Liver (tissue), 3 donors: ENCODE measurements around the gene TMED10.

ENCODE experiments used
- ATF3 ChIP-seq: IDR thresholded peaks from 2 replicates; pipeline ENCODE4 v1.6.1; 2016; ENCODE audit warnings: antibody characterized with exemption
- CTCF ChIP-seq: fragments of 150-350 bp; IDR thresholded peaks from 2 replicates; pipeline ENCODE4 v1.5.1; 2017; ENCODE audit warnings: improper control_type of control experiment, low read depth, low read length; ENCODE audit not compliant: missing input control
- EGR1 ChIP-seq, 2 donors: IDR thresholded peaks; 2 replicates each; pipeline ENCODE4 v1.6.1; 2016 to 2018; ENCODE audit warnings: antibody characterized with exemption in 2 of 2, low read depth in 2 of 2
- FOXA1 ChIP-seq: IDR thresholded peaks from 2 replicates; pipeline ENCODE4 v1.6.1; 2016; ENCODE audit warnings: antibody characterized with exemption
- HNF4G ChIP-seq: IDR thresholded peaks from 2 replicates; pipeline ENCODE4 v1.6.1; 2016; ENCODE audit warnings: antibody characterized with exemption
- JUND ChIP-seq, 2 donors: IDR thresholded peaks; 2 replicates each; pipeline ENCODE4 v1.6.1; 2016; ENCODE audit warnings: antibody characterized with exemption in 2 of 2
- MAX ChIP-seq: IDR thresholded peaks from 2 replicates; pipeline ENCODE4 v1.6.1; 2016; ENCODE audit warnings: antibody characterized with exemption
- RAD21 ChIP-seq, 2 donors: IDR thresholded peaks; 2 replicates each; pipeline ENCODE4 v1.6.1; 2016; ENCODE audit warnings: antibody characterized with exemption in 2 of 2, mild to moderate bottlenecking in 2 of 2
- REST ChIP-seq: IDR thresholded peaks from 2 replicates; pipeline ENCODE4 v1.6.1; 2016; ENCODE audit warnings: antibody characterized with exemption, mild to moderate bottlenecking
- SP1 ChIP-seq: IDR thresholded peaks from 2 replicates; pipeline ENCODE4 v1.6.1; 2018; ENCODE audit warnings: antibody characterized with exemption, mild to moderate bottlenecking
- TAF1 ChIP-seq: conservative IDR thresholded peaks from 2 replicates; pipeline ENCODE4 v1.6.1; 2016; ENCODE audit warnings: antibody characterized with exemption, mild to moderate bottlenecking
- YY1 ChIP-seq: IDR thresholded peaks from 2 replicates; pipeline ENCODE4 v1.6.1; 2016; ENCODE audit warnings: antibody characterized with exemption, mild to moderate bottlenecking
- donor health status: healthy.
- donor health status: healthy.

- no peak for TF ChIP-seq CTCF
- no peak for TF ChIP-seq JUND (IDR thresholded peaks at IDR 0.05)
- no peak for TF ChIP-seq REST
- TF ChIP-seq EGR1 (IDR thresholded peaks at IDR 0.05; ENCODE audit: low read depth in 2 of 2), result no peak
- no peak for TF ChIP-seq RAD21 (IDR thresholded peaks at IDR 0.05)
- TF ChIP-seq YY1, result no peak
- TF ChIP-seq MAX, result no peak
- TF ChIP-seq TAF1, result no peak
- TF ChIP-seq FOXA1, result no peak
- no peak for TF ChIP-seq SP1
- no peak for TF ChIP-seq ATF3
- TF ChIP-seq HNF4G, result no peak
Observed at GRCh38 chr14:75098212-75098611, 78.2 kb downstream of the TMED10 start.
